Fibroblast of lung (primary cell): Measurements from ENCODE around the gene DLG4. TPM values are rescaled to one million over a fixed set of nuclear protein-coding genes. Genes with fewer than 3 reads are reported as not detected.
A peak's percentile ranks its signal among the peaks of the same experiment; 100 is the strongest.

ENCODE experiments used
- DNase-seq, 2 donors: peaks; one replicate each; pipeline versions ENCODE4 v3.0.0 to v3.0.0-alpha.2; 2010; ENCODE audit warnings: low read depth in 2 of 2
- H2AFZ ChIP-seq: 2 replicates; pipeline ENCODE4 v1.5.1; 2012; ENCODE audit warnings: low read length, control low read depth, inconsistent platforms
- H3K27ac ChIP-seq: 2 replicates; pipeline ENCODE4 v1.5.1; 2011; ENCODE audit warnings: low read length, control low read depth; ENCODE audit not compliant: insufficient read depth
- H3K27me3 ChIP-seq: 2 replicates; pipeline ENCODE4 v1.5.1; 2011; ENCODE audit warnings: mild to moderate bottlenecking, low read length; ENCODE audit not compliant: control insufficient read depth, insufficient read depth
- H3K36me3 ChIP-seq: 2 replicates; pipeline ENCODE4 v1.5.1; 2011; ENCODE audit warnings: low read length; ENCODE audit not compliant: control insufficient read depth, insufficient read depth
- H3K4me1 ChIP-seq: 2 replicates; pipeline ENCODE4 v1.5.1; 2011; ENCODE audit warnings: low read length; ENCODE audit not compliant: control insufficient read depth, insufficient read depth; ENCODE audit errors: extremely low read depth
- H3K4me2 ChIP-seq: 2 replicates; pipeline ENCODE4 v1.5.1; 2011; ENCODE audit warnings: low read length, control low read depth; ENCODE audit not compliant: insufficient read depth; ENCODE audit errors: extremely low read depth
- H3K4me3 ChIP-seq, 4 experiments: fragments of 200-600 bp in 1 of 4; sonication (generic) in 1 of 4; replicated peaks in 1 of 4; 2 replicates each; pipeline ENCODE4 v1.5.1; 2011 to 2016; ENCODE audit warnings: low read length in 4 of 4, low read depth in 3 of 4, mild to moderate bottlenecking in 3 of 4, control low read depth in 2 of 4, inconsistent platforms in 1 of 4, mixed read lengths in 1 of 4; ENCODE audit not compliant: insufficient read depth in 1 of 4; ENCODE audit errors: control extremely low read depth in 1 of 4
- H3K79me2 ChIP-seq: 2 replicates; pipeline ENCODE4 v1.5.1; 2012; ENCODE audit warnings: mild to moderate bottlenecking, low read length, inconsistent platforms; ENCODE audit not compliant: control insufficient read depth, insufficient read depth
- H3K9ac ChIP-seq: 2 replicates; pipeline ENCODE4 v1.5.1; 2011; ENCODE audit warnings: mild to moderate bottlenecking, low read length, control low read depth; ENCODE audit not compliant: insufficient read depth
- H3K9me3 ChIP-seq: 2 replicates; pipeline ENCODE4 v1.5.1; 2012; ENCODE audit warnings: low read depth, low read length; ENCODE audit not compliant: control insufficient read depth, insufficient read depth
- H4K20me1 ChIP-seq: 2 replicates; pipeline ENCODE4 v1.5.1; 2011; ENCODE audit warnings: low read length; ENCODE audit not compliant: control insufficient read depth, insufficient read depth; ENCODE audit errors: extremely low read depth
- EZH2 ChIP-seq: IDR thresholded peaks from 2 replicates; pipeline ENCODE4 v1.5.1; 2012; ENCODE audit warnings: low read length, control low read depth, mild to moderate bottlenecking; ENCODE audit errors: missing control alignments
- polyA plus RNA-seq, 2 donors: library from polyadenylated mRNA; depleted of rRNA in 1 of 2; stranded (reverse) in 1 of 2; unstranded in 1 of 2; fragments of >200 nt; gene quantifications; 2 replicates each; pipeline ENCODE4 v1.2.1, GENCODE V29; 2011 to 2012; ENCODE audit warnings: missing spikeins in 1 of 2
- total RNA-seq: library from RNA; depleted of rRNA; stranded (reverse); fragments of >200 nt; gene quantifications from 2 replicates; pipeline ENCODE4 v1.2.1, GENCODE V29; 2014
- TF ChIP-seq, protein P1 (sequence below), 2 donors: IDR thresholded peaks in 1 of 2; conservative IDR thresholded peaks in 1 of 2; 1 replicate in 1 of 2; 2 replicates in 1 of 2; pipeline ENCODE4 v1.5.1; 2011 to 2012; ENCODE audit warnings: low read length in 2 of 2, control low read depth in 1 of 2, inconsistent platforms in 1 of 2, low read depth in 1 of 2, mild to moderate bottlenecking in 1 of 2

DLG4 gene
- total and polyA plus RNA-seq, 2 donors (not counting 1 experiment from before 2014, with no cell fraction given) = 11.3 to 22.0 TPM

DNA sequence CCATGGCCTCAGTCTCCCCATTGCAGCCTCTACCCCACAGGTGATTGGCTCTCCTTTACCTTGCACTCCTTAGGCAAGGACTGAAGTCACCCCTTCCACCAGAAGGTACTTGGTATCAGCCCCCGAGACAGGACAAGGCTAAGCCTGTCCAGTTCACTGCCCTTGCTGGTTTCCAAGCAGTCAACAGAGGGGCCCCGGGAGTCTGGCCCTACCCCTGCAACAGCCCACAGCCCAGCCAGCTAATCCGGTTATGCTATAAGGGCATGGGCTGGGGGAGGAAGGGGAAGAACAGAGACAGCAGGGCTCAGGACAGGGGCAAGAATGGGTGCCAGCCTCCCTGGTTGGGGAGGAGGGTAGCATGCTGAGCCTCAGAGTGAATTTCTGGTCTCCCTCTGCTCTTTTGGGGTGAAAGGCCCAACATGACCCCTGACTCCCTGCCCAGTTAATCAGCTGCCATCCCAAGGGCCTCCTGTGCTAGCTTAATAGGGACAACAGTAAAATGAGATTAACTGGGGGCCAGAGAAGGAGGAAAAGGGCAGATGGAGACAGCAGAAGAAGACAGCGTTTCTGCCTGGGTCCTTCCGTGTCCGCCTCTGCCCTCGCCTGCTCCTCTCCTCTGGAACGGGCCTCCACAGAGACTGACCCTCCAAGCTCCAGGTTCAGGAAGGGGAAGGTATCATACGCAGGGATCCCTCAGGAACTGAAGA is 10.7 kb downstream of the DLG4 start:
- H3K27me3 ChIP-seq = no peaks in the 10 kb centered on the region
- DNase-seq = no peak
- no peaks in the 10 kb centered on the region for H3K36me3 ChIP-seq
- TF ChIP-seq, protein P1, sequence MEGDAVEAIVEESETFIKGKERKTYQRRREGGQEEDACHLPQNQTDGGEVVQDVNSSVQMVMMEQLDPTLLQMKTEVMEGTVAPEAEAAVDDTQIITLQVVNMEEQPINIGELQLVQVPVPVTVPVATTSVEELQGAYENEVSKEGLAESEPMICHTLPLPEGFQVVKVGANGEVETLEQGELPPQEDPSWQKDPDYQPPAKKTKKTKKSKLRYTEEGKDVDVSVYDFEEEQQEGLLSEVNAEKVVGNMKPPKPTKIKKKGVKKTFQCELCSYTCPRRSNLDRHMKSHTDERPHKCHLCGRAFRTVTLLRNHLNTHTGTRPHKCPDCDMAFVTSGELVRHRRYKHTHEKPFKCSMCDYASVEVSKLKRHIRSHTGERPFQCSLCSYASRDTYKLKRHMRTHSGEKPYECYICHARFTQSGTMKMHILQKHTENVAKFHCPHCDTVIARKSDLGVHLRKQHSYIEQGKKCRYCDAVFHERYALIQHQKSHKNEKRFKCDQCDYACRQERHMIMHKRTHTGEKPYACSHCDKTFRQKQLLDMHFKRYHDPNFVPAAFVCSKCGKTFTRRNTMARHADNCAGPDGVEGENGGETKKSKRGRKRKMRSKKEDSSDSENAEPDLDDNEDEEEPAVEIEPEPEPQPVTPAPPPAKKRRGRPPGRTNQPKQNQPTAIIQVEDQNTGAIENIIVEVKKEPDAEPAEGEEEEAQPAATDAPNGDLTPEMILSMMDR (conservative IDR thresholded peaks at IDR 0.05 in 1 of 2, IDR thresholded peaks at IDR 0.05 in 1 of 2; ENCODE audit: low read depth in 1 of 2, low read length in 2 of 2) = no peak
- no peak for TF ChIP-seq EZH2
- H3K27ac ChIP-seq = no peak overlapping the region
- H3K9me3 ChIP-seq = no peaks in the 10 kb centered on the region
- no peak overlapping the region for H3K4me3 ChIP-seq
- no peak overlapping the region for H3K4me2 ChIP-seq
- H4K20me1 ChIP-seq = no peaks in the 10 kb centered on the region
- H3K9ac ChIP-seq = no peak overlapping the region
- H3K79me2 ChIP-seq = peaks cover 19% of the 10 kb centered on the region
- no peak overlapping the region for H2AFZ ChIP-seq
- peaks cover 5% of the 10 kb centered on the region for H3K4me1 ChIP-seq

DNA sequence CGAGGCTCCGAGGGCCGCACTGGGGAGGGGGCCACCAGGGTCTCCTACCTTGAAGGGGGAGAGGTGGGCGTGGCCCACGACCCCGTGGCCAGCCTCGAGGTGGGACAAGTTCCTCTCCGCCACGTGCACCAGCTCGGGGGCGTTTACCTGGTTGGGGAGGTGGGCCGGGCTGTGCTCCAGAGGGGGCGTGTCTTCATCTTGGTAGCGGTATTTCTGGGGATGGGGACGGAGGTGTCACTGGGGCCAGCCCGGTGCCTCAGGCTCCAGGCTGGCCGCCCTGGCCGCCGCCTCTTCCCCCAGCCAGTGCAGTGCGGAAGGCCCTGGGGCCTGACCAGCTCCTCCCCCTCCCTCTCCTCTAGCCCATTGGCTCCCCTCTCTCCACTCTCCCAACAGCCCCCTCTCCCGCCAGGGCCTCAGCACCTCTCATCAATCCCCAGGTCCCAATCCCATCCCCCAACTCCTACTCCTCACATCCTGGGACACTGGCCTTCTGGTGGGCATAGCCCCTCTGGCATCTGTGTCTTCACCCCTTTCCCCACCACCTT is 11.5 kb downstream of the DLG4 start:
- H3K27ac ChIP-seq = no peak overlapping the region
- no peak for DNase-seq
- no peak overlapping the region for H2AFZ ChIP-seq
- no peaks in the 10 kb centered on the region for H4K20me1 ChIP-seq
- H3K79me2 ChIP-seq = peaks cover 12% of the 10 kb centered on the region
- TF ChIP-seq EZH2 = no peak
- TF ChIP-seq, protein P1 (conservative IDR thresholded peaks at IDR 0.05 in 1 of 2, IDR thresholded peaks at IDR 0.05 in 1 of 2; ENCODE audit: low read depth in 1 of 2, low read length in 2 of 2) = no peak
- peaks cover 6% of the 10 kb centered on the region for H3K36me3 ChIP-seq
- no peak overlapping the region for H3K4me3 ChIP-seq
- H3K27me3 ChIP-seq = no peaks in the 10 kb centered on the region
- peaks cover 5% of the 10 kb centered on the region for H3K4me1 ChIP-seq
- no peaks in the 10 kb centered on the region for H3K9me3 ChIP-seq
- no peak overlapping the region for H3K9ac ChIP-seq
- no peak overlapping the region for H3K4me2 ChIP-seq

DNA sequence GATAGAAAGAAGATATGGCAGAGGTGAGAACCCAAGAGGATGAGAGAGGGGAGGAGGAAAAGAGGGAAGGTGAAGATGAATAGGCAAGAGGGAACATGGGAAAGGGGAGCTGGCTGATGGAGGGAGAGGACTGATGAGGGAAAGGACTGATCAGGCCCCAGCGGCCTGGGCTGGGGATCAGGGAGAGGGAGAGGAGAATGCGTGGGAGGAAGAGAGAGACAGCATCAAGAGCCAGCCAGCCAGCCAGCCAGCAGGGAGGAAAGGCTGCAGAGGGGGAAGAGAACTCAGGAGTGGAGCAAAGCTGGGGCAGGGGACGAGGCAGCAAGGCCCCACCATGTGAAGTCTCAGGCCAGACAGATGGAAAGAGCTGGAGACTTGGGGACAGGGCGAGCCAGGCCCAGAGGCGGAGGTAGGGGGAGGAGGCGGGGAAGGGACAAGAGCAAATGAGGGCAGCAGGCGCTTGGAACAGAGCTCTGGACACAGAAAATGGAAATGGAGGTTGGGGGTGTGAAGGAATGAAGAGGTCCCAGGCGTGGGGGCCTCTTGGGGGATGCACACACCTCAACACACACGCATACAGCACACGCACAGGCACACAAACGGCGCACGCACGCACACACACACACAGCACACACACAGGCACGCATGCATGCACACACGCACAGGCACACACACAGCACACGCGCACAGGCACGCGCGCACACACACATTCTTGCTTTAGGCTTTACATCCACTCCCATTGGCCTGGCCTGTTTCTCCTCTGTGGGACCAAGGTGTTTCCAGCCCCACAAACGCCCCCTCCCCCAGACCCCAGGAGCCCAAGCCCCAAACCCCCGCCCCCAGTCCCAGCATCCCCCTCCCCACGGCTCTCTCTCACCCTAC is 12.3 kb downstream of the DLG4 start:
- Histone ChIP-seq H3K4me3 (no peak overlapping the region), H3K79me2 (peaks cover 12% of the 10 kb centered on the region), H3K9ac (no peak overlapping the region), H3K9me3 (no peaks in the 10 kb centered on the region), H3K4me2 (peak overlapping the region; percentile 37), H3K36me3 (peaks cover 10% of the 10 kb centered on the region), H3K27ac (peak overlapping the region; percentile 9), H3K27me3 (no peaks in the 10 kb centered on the region), H3K4me1 (peaks cover 5% of the 10 kb centered on the region), H4K20me1 (no peaks in the 10 kb centered on the region), H2AFZ (no peak overlapping the region)
- TF ChIP-seq, protein P1 (conservative IDR thresholded peaks at IDR 0.05 in 1 of 2, IDR thresholded peaks at IDR 0.05 in 1 of 2; ENCODE audit: low read depth in 1 of 2, low read length in 2 of 2) = no peak
- TF ChIP-seq EZH2 = no peak
- DNase-seq = peak in 1 of 2 donors; percentile 25
